Body of pancreas (tissue), 4 donors: Measurements from ENCODE around the gene GPHA2. TPM values are rescaled to one million over a fixed set of nuclear protein-coding genes. Genes with fewer than 3 reads are reported as not detected.

Experiments used
- ATAC-seq: fragments of 150-250 bp; one replicate; pipeline ENCODE4 v1.9.1; 2016
- DNase-seq, 4 donors: peaks; one replicate each; pipeline ENCODE4 v3.0.0-alpha.2; 2019
- H3K27ac ChIP-seq, 4 donors: fragments of 200-600 bp; sonication (generic); 1 replicate in 3 of 4; 2 replicates in 1 of 4; pipeline versions ENCODE4 v1.5.1 to v1.6.1; 2016 to 2019; ENCODE audit warnings: mild to moderate bottlenecking in 1 of 4, mixed read lengths in 1 of 4, moderate library complexity in 1 of 4
- H3K27me3 ChIP-seq, 2 donors: fragments of 200-600 bp; sonication (generic); one replicate each; pipeline ENCODE4 v1.6.0; 2016; ENCODE audit warnings: mild to moderate bottlenecking in 1 of 2
- H3K36me3 ChIP-seq, 2 donors: fragments of 200-600 bp; sonication (generic); replicated peaks in 1 of 2; 2 replicates each; pipeline ENCODE4 v1.5.1; 2016; ENCODE audit warnings: low read depth in 2 of 2; ENCODE audit not compliant: insufficient read depth in 1 of 2
- H3K4me1 ChIP-seq: fragments of 200-600 bp; sonication (generic); one replicate; pipeline ENCODE4 v1.6.0; 2016
- H3K4me3 ChIP-seq, 2 donors: fragments of 200-600 bp; sonication (generic); 1 replicate in 1 of 2; 2 replicates in 1 of 2; pipeline ENCODE4 v1.5.1; 2016 to 2019
- H3K9me3 ChIP-seq, 3 donors: fragments of 200-600 bp; sonication (generic); 1 replicate in 2 of 3; 2 replicates in 1 of 3; pipeline ENCODE4 v1.5.1; 2016
- POLR2A ChIP-seq, 3 donors: fragments of 450-650 bp; IDR thresholded peaks; one replicate each; pipeline ENCODE4 v1.6.1; 2016; ENCODE audit warnings: antibody characterized with exemption in 3 of 3, mild to moderate bottlenecking in 2 of 3
- WGBS, 2 donors: methylation state at CpG; one replicate each; pipeline ENCODE4 v1.1.5; 2017; 5-methylcytosine and 5-hydroxymethylcytosine counted together
- intact Hi-C: fragments of 100-400 bp; cut with DNase I; formaldehyde crosslinking; loops from one replicate; pipeline ENCODE4 v1.15.1; 2023
- total RNA-seq, 2 donors: library from RNA; depleted of rRNA; stranded (reverse); fragments of >200 nt; gene quantifications; one replicate each; pipeline ENCODE4 v1.1.0, GENCODE V29; 2016
- TF ChIP-seq, protein P1 (sequence below), 7 experiments: fragments of 450-650 bp in 4 of 7; fragments of 200-600 bp in 3 of 7; sonication (generic) in 3 of 7; IDR thresholded peaks; one replicate each; pipeline ENCODE4 v1.5.1; 2016 to 2019; ENCODE audit warnings: antibody characterized with exemption in 7 of 7

GPHA2 gene
- total RNA-seq, 2 donors from 2014 or later, result 7.3 to 18.5 TPM

GRCh38 chr11:64925536-64926436 lies 9.9 kb downstream of the GPHA2 start:
- no peaks in the 10 kb centered on the region for H3K27me3 ChIP-seq
- DNase-seq (peak in 3 of 4 donors; percentile 37 to 62 (median 53)), ATAC-seq (no peak)
- no peaks in the 10 kb centered on the region for H3K9me3 ChIP-seq
- no peaks in the 10 kb centered on the region for H3K36me3 ChIP-seq
- no peak for TF ChIP-seq POLR2A (IDR thresholded peaks at IDR 0.05)
- TF ChIP-seq, protein P1, sequence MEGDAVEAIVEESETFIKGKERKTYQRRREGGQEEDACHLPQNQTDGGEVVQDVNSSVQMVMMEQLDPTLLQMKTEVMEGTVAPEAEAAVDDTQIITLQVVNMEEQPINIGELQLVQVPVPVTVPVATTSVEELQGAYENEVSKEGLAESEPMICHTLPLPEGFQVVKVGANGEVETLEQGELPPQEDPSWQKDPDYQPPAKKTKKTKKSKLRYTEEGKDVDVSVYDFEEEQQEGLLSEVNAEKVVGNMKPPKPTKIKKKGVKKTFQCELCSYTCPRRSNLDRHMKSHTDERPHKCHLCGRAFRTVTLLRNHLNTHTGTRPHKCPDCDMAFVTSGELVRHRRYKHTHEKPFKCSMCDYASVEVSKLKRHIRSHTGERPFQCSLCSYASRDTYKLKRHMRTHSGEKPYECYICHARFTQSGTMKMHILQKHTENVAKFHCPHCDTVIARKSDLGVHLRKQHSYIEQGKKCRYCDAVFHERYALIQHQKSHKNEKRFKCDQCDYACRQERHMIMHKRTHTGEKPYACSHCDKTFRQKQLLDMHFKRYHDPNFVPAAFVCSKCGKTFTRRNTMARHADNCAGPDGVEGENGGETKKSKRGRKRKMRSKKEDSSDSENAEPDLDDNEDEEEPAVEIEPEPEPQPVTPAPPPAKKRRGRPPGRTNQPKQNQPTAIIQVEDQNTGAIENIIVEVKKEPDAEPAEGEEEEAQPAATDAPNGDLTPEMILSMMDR (IDR thresholded peaks at IDR 0.05), result no peak
- H3K27ac ChIP-seq, result peak overlapping the region in 2 of 4 donors; percentile 3 to 96
- no peak overlapping the region for H3K4me3 ChIP-seq
- peaks cover 20% of the 10 kb centered on the region for H3K4me1 ChIP-seq
- WGBS, 2 donors, result 38 to 49% methylated on average over 6 to 17 of the region's 24 CpGs
- intact Hi-C loops, result no loop called here

GRCh38 chr11:64924910-64925284 lies 10.8 kb downstream of the GPHA2 start:
- TF ChIP-seq, protein P1 (IDR thresholded peaks at IDR 0.05), result peak in 2 of 7 experiments; percentile 1 to 13
- TF ChIP-seq POLR2A (IDR thresholded peaks at IDR 0.05), result no peak
- Histone ChIP-seq H3K27ac (peak overlapping the region; percentile 85 to 100 (median 93)), H3K27me3 (no peaks in the 10 kb centered on the region), H3K4me1 (peaks cover 20% of the 10 kb centered on the region), H3K4me3 (peak overlapping the region; percentile 78 to 98), H3K9me3 (no peaks in the 10 kb centered on the region), H3K36me3 (no peaks in the 10 kb centered on the region)
- DNase-seq, result peak in 2 of 4 donors; percentile 33 to 41
- intact Hi-C loops, result no loop called here
- ATAC-seq, result no peak
- WGBS, 2 donors, result 0% methylated on average over 10 to 24 of the region's 24 CpGs

DNA sequence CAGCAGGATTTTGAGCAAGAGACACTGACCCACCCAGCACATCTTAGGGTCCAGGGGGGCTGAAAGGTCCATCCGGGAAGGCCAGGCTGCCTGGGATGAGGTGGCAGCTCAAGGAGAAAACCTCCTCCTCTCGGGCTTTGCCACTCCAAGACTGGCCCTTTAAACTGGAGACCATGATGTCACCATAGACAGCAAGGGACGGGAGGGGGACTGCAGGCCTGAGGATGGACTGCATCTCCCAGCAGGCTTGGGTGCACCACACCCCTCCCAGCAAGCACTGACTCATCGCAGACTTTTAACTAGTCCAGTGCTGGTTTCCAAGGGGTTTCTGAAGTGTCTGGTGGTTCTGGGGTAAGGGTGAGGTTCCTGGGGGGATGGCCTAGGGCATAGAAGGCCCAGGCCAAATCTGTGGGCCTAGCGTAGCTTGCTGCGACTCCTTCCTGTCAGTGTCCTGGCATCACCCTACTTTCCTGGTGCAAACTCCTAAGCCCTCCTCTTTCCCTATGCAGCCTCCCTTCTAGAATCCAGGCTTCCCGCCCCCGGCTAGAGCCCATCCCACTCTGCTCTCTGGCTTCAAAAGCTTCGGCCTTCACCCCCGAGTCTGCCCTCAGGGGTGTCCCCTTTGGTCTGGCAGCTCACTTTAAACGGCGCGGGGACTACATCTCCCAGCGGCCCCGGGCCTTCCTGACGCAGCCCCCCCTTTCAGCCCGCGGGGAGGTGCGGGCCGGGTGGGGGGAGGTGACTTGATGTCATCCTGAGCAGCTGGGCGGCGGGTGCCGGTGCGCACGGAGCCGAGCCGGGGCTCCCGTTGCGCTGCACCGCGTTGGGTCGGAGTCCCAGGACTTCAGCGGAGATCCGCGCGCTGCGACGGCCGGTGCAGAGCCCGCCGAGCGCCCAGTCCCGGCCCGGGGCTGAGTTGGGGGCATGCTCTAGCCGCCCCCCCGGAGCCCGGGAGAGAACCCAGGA lies 11.5 kb downstream of the GPHA2 start, which contains the start of gene PPP2R5B:
Gene PPP2R5B (plus strand): TSS at position 746 of the 966 bp plus-strand sequence. CDS start 1,046 bp downstream, outside the sequence.
- peak; percentile 96 for ATAC-seq
- intact Hi-C loops, result no loop called here
- peak; percentile 95 to 98 (median 97) for DNase-seq

DNA sequence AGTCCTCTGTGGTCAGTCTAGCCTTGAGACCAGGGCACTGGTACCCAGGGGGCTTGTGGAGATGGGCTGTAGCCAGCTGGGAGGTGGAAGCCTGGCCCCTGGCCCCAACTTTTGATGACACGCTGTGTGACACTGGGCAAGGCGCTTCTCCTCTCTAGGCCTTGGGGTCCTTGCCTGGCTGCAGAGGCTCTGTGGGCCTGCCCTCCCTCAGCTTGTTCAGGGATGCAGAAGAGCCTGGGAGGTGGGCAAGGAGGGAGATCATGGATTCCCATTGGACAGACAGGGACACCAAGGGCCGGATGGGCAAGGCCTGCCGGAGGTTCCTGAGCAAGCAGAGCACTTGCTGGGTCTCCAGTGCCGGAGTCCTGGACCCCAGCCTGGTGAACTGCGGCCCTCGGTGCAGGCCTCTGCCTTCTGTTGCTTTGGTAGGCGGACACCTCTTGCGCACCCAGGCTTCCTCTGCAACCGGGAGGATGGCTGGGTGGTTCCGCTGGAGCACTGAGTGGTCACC lies 12.5 kb downstream of the GPHA2 start:
- ATAC-seq (no peak), DNase-seq (no peak)

More for the DNA sequence above, 11.5 kb downstream of the GPHA2 start, which contains the start of gene PPP2R5B:
- H3K27ac ChIP-seq, result peak within 1 kb of the TSS; percentile 85 to 100 (median 93)
- peak within 1 kb of the TSS; percentile 78 to 98 for H3K4me3 ChIP-seq
- 0% methylated on average over 11 to 41 of the region's 47 CpGs for WGBS, 2 donors
- no peaks in the 10 kb centered on the region for H3K27me3 ChIP-seq
- peaks cover 20% of the 10 kb centered on the region for H3K4me1 ChIP-seq
- H3K36me3 ChIP-seq, result no peaks in the 10 kb centered on the region
- TF ChIP-seq, protein P1 (IDR thresholded peaks at IDR 0.05), result peak in 2 of 7 experiments; percentile 7 to 33
- TF ChIP-seq POLR2A (IDR thresholded peaks at IDR 0.05), result peak; percentile 82 to 85 (median 84)
- H3K9me3 ChIP-seq, result no peaks in the 10 kb centered on the region

More for the DNA sequence above, 12.5 kb downstream of the GPHA2 start:
- intact Hi-C loops, result no loop called here
- H3K27me3 ChIP-seq, result no peaks in the 10 kb centered on the region
- peak overlapping the region in 1 of 4 donors; percentile 100 for H3K27ac ChIP-seq
- TF ChIP-seq POLR2A (IDR thresholded peaks at IDR 0.05), result no peak
- TF ChIP-seq, protein P1 (IDR thresholded peaks at IDR 0.05), result no peak
- 94% methylated on average over 11 of the region's 11 CpGs; no CpG with 5 or more reads in 1 of the 2 donors for WGBS, 2 donors
- H3K4me3 ChIP-seq, result no peak overlapping the region
- no peaks in the 10 kb centered on the region for H3K36me3 ChIP-seq
- H3K4me1 ChIP-seq, result peaks cover 26% of the 10 kb centered on the region
- no peaks in the 10 kb centered on the region for H3K9me3 ChIP-seq
